Stimulated activated CD8-positive, alpha-beta memory T cell treated with anti-CD3 and anti-CD28 coated beads, Interleukin-4, amount 100 ng/mL, for 1 hour (primary cell): ENCODE results near the gene SPAG17.

Experiments used
- DNase-seq, 2 donors: peaks; one replicate each; pipeline ENCODE4 v3.0.0-alpha.2; 2020; ENCODE audit warnings: low read depth in 2 of 2, low spot score in 1 of 2

Gene SPAG17

DNA sequence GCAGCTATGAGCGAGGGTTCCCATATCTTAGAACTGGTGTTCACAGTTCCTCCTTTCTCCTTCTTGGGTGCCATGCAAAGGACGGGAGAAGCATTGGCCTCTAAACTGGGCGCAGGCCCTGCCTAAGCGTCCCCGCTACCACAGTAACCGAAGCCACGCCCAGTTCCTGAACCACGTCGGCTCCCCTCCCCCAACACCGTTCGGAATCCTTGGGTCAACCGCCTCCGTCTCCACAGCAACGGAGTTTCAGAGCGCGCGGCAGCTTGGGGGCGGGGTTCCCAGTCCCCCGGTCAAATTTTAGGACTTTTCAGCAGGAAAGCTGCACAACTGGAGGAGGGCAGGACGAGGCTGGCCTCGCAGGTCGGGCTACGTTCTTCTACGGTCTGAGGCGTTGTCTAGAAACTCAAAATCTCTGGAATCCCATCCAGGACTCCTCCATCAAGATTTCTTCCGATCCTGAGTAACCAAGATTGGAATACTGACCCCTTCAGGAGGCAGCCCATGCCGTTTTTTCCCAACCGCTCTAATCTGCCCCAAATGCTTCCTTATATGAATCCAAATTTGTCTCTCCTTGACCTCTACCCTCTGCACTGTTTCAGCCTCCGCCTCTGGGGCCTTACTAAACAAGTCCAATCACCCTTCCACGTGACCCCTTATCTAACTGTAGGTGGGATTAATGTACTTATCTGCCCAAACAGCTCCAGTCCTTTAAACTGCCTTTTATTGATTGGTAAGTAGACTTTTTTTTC is at the start of gene SPAG17:
SPAG17 (minus strand) TSS at position 145 of the 749 bp plus-strand sequence; CDS start at position 74, 71 bp downstream.
- no peak for DNase-seq

DNA sequence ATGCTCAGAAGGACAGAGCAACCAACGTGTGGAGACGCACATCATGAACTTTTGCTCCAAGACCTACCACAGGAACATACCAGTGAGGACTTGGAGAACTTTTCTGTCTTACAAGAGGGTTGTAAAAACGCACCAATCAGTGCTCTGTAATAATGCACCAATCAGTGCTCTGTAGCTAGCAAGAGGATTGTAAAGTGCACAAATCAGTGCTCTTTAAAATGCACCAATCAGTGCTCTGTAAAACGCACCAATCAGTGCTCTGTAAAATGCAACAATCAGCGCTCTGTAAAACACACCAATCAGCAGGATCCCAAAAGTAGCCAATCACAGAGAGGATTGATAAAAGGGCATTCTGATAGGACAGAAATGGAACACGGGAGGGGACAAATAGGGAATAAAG is 40.4 kb upstream of the SPAG17 start:
- no peak for DNase-seq

DNA sequence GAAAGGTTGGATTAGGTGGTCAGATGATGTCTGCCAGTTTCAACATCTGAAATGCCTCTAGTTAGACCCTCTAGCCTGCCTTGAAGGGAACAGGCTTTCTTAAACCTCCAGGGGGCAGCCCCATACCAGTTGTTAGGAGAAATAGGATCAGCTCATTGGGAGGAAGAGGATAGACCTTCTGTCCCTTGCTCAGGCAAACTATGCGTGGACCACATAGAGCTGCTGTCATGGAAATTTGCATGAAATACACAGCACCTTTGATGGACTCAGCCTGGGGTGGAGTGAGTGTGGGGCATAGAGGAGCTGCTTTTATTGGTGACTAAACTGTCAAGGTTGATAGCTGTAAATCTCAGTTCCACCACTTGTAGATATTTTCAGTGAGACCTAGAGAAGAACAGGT is 38.4 kb upstream of the SPAG17 start:
- no peak for DNase-seq

DNA sequence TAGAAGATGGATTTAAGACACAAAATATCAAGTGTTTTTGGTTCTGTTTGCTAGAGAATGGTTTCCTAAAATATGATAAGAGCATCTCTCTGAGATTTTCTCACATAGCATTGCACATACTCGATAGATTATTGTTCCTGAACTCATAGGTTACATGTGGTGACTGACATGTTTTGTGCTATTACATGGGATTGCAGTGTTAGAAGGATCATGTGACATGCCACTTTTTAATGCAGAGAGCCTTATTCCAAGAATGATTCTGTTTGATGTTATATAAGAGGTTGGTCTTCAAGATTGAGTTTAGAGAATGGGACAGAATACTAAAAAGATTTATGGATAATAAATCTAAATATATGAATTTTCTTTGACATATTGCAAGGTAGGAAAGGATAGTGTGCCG is 34.4 kb upstream of the SPAG17 start:
- DNase-seq: no peak

DNA sequence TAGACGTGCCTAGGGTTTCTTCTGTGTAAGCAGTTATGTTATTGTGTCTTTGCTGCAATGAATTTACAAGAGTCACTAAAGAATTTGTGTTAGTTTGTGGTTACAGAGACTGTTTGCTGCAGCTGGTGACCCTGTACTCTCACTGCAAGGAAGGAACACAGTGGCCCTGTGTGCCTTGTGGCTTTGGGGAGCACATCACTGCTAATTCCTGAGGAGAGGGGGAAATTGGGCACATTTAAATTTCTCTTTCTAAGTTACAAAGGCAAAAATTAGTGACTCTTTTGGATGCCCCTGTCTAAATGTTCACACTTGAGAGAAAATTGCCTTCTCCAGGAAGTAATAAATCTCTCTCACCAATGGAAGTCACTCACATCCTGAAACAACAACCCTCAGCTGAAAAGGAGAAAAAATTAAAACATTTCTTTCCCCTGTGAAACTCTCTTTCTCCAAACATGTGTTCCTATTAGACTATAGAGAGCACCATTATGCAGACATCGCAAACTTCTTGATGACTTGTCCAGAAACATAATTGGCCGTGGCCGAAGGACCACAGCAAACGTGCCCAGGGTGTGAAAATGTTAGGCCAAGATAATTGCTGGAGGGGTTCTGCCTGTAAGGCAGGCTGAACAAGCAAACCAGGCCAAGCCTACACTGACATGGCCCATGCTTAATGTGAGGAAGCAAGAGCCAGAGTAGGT is 32.3 kb upstream of the SPAG17 start:
- DNase-seq: no peak

DNA sequence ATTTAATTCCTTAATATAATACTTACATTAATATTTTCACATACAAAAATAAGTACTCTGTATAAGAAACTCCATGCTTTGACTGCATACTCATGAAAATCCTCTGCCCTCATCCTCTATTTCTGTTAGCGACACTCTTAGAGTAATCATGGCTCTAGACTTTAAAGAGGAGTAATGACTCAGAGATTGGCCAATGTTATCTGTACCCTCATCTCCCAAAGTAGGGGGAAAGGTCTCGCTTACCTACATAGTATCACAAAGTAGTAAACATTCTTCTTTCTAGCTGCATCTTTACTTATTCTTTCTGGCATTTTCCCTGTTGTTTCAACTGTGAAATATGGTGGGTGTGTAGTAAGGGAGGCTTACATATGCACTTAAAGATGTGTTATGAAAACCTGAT is 29.8 kb upstream of the SPAG17 start:
- no peak for DNase-seq

DNA sequence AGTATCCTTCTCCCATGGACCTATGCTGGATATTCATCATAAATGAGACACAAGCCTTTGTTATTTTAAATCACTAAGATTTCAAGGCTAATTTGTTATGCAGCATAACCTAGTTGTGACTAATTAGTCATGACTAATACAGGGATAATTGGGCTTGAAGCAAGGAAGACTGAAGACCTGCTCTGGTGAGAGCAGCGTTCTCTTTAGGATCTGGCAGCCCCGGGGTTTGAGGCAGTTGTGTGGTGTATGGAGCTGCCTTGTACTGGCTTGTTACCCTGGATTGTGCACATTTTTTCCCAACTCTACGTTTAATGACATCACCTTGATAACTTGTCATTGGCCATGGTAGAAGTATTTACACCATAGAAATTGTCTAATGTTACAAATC is 25.7 kb upstream of the SPAG17 start:
- DNase-seq: no peak

DNA sequence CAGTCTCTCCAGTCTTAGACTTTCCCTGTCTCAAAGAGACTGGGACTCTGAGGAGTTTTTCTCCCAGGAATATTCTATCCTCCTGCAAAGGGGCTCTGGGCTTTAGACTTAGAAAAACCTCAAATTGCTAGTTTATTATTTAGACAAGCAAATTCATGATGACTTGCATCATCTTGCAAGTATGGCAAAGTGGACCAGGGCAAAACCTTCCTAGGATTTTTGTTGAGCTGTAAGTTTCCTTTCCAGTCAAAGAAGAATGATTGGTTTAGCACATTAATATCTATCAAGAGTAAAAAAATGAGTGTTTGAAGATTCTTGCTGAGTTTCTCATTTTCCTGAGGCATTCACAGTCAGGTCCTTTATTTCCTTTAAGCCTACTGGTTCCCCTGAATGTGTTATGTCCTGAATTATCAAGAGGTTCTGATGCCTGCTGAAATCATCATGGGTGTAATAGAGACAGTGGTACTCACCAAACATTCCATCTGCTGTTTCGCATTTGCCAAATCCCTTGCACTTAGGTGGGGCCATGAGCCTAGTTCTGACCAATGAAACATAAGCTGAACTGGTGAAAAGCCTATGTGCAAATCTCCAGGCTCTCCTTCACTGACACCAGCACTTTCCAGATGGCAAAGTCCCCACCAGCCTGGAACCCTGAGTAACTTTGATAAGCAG is 25.2 kb upstream of the SPAG17 start:
- DNase-seq: no peak

DNA sequence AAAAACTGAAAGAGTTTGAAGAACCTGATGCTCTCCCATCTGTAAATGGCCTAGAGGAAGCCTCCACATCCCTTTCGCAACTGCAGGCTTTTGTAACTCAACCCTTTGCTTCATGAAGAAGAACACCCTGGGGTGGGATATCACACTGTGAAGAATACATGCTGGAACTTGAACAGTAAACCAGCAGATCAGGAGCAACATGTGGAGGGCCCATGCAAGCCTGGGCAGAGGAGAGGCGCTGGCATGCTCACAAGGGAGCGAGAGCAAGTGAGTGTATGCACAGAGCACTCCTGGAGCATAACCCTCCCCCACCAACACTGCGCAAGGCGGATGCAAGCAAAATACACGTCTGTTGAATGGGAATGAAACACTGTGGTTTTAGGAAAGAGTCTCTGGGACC is 24.6 kb upstream of the SPAG17 start:
- no peak for DNase-seq

DNA sequence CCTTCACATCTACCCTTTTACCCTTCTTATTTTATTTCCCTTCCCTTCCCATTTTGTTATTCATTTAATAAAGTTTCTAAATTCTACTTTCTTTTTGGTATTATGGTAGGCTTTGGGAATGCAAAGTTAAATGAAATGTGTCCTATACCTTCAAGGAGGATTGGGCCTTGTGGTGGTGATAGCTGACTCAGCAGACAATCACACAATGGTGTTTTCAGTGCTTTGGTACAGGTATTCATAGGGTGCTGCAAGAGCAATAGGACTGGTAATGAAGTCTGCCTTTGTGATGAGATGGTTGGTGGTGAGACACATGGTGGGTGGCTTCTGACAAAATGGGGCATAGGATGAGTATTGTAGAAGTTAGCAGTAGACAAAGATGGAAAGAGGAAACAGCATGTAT is 21.9 kb upstream of the SPAG17 start:
- DNase-seq: no peak

DNA sequence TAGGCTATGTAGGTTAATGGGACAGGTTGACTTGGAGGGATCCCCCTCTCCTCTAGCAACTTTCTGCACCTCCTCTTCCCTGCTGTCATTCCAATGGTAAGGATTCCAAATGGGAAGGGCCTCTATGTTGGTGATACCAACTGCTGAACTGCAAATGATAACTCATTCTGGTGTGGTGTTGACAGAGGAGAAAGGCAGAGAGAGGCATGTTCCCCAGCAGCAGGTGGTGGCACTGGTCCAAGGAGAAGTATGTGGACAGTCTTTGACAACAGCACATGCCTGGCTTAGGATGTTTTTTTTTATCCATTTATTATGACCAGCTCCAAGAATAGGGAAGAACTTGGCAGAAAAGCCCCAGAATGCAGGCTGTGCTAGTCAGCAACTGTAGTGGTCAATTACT is 19.6 kb upstream of the SPAG17 start:
- no peak for DNase-seq

DNA sequence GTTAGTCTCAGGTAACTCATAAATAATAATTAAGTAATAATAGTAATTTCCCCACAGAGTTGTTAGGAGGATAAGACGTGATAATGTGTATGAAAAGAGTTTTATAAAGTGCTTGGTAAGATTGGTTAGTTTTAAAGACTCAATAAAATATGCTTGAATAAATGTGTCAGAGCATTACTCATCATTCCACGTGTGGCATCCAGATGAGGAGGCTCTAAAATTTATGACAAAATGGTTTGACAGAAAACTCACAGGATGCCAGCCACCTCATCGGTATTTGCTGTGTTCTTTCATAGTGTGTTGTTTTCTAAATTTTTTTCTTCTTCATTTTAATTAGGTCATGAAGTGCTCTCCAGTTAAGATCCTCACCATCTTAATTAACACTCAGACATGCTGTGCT is 19.1 kb upstream of the SPAG17 start:
- no peak for DNase-seq

DNA sequence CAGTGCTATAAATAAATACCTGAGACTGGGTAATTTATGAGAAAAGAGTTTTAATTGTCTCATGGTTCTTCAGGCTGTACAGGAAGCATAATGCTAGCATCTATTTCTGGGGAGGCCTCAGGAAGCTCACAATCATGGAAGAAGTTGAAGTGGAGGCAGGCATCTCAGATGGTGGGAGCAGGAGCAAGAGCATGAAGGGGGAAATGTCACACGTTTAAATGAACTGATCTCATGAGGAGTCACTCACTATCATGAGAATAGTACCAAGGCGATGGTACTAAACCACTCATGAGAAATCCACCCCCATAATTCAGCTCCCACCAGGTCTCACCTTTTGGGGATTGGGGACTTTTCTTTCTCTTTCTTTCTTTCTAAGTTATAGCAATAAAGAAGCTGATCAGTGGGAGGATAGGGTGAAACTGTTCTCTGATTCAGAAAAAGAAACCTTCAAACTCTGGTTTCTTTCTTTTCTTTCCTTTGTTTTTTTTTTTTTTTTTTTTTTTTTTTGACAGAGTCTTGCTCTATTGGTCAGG is 17.1 kb upstream of the SPAG17 start:
- DNase-seq: no peak

DNA sequence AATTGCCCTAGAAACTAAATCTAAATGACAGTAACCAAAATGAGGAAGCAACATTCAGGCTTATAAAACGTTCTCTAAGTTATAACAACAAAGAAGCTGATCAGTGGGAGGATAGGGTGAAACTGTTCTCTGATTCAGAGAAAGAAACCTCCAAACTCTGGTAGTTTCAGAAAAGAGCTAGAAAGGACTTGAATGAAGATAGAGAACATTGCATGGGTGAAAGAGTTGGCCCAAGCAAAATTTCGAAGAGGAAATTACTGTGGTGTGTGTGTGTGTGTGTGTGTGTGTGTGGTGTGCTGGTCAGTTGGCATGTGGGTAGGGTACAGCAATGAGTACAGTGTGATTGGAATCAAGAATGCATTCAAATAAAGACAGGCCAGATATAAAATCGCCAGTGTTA is 16.5 kb upstream of the SPAG17 start:
- no peak for DNase-seq

DNA sequence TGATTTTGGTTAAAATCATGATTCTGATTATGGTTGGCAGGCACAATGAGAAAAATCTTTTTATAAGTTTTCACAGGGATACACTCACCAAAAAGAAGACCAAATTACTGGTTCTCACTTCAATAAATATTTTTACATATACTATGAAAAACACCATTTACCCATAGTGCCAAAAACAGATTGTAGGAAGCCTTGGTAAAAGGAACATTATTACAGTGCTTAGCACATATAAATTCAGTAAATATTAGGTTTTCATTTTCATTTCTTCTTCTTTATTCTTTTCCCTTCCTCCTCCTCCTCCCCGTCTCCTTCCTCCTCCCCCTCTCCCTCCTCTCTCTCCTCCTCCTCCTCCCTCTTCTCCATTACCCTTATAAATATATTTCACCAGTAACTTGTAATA is 15.8 kb upstream of the SPAG17 start:
- DNase-seq: no peak

DNA sequence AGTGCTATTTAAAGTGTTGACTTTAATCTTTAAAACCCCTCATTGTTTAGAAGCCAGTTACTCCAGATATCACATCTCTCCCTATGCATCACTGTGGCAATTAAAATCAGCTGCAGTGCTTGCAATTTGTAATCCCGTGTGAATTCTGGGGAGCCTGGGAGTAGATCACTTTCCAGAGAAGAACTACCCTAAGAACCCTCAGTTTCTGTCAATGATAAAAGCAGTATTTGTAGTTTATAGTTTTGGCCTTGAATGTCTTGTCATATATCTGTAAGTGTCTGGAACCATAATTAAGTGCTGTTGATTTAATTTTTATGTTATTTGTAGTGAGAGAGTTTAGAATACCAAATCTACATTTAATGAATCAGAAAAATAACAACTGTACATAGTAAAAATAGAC is 5.5 kb upstream of the SPAG17 start:
- no peak for DNase-seq

DNA sequence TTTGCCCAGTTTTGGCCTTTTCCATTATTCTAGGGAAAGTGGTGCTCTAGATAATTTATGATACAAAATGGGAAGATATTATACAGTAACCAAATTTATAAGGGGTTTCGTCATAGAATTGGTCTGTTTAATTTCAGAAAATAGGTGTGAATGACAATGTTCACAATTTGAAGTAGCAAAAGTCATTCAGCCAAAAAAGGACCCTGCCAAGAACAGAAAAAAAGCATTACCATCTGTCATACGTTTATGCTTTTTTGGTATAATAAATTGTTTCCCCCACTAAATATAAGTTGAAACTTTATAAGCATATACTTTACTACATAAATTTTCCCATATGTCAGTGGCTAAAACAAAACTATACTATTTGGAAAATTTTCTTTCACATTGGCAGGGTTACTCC is 4.5 kb upstream of the SPAG17 start:
- no peak for DNase-seq

DNA sequence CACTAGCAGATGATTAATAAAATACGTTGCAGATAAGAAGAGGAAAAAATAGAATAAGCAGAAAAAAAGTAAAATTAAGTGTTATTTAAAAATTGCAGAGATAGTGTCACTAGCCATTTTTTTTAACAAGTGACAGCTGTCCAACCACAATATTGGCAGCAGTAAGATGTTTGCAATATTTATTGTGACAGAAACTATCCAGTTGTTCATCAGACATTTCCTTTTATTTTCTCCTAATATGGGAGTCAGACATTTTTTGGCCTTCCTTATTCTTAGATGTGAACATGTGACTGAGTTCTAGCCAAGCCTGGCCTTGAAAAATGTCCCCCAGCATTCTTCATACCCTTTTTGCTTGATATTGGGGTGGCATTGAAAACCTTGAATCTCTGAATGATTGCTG is 3.4 kb upstream of the SPAG17 start:
- no peak for DNase-seq

DNA sequence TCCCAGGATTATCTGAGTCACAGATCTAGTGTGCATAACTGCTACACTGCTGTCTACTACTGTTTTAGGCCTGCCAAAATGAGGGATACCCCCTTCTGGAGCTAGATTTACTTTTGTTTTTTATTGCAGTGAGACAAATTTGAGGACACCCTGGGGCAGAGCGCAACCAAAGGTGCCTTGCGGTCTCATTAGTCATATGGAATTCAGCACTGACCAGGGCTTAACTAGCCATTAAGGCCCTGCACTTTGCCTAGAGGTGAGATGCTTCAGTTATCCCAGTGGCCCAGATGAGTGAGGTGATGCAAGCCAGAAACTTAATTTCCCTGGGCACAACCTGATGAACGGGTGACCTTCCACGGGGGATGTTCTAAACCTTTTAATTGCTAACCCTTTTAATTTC is 998 bp upstream of the SPAG17 start:
- no peak for DNase-seq

DNA sequence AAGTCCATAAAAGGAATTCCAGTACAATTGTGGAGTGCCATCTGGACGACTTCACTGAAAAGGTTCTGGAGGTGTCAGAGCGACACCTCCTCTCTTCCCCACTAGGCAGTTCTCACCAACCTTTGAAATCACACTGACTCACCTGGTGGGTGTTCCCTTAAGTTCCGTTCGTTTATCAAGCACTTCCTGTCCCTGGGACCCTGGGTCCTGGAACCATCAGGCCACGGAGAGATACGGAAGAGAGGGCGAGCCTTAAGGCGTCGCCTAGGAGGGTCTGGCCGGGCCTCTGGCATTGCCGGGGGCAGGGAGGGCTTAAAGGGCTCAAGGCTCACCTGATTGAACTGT is 317 bp downstream of the SPAG17 start:
- no peak for DNase-seq

DNA sequence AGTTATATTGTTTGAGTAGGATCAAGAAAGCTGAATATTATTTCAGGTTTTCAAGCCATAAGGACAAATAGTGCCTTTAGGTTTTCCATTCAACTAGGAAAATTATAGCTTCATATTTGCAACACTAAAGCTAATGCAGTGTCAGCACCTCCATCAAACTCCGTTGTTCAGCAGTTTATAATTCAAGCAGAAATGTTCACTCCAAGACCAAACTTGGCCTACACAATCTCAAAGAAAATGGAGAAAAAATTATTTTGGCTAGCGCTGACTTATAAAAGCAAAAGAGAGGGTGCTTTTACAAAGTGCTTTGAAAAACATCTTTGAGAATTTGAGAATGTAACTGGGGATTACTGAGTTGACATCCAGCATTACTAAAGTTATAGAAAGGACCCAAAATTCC is 1.4 kb downstream of the SPAG17 start:
- DNase-seq: no peak

DNA sequence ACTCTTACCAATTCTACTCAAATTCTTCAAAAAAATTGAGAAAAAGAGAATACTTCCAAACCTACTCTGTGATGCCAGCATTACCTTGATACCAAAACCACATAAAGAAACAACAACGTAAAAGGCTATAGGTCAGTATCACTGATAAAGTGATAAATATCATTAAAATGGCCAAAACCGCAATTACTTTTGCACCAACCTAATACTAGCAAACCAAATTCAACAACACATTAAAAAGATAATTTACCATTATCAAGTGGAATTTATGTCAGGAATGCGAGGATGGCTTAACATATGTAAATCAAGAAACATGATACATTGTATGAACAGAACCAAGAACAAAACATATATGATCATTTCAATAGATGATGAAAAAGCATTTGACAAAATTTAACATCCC is 7.0 kb downstream of the SPAG17 start:
- no peak for DNase-seq
